SK-N-MC (cell line): Measurements from ENCODE around the gene S100A7.
"Not testable (repeated sequence)": the region's sequence is repeated elsewhere in the genome, so short reads cannot be mapped to it uniquely, and the experiment has no call there.

ENCODE experiments used
- DNase-seq: peaks from one replicate; pipeline ENCODE4 v3.0.0-alpha.2; 2011; ENCODE audit warnings: low read depth, low spot score
- H3K27ac ChIP-seq: fragments of 200-600 bp; sonication (generic); 2 replicates; pipeline ENCODE4 v1.5.1; 2016; ENCODE audit warnings: mixed run types
- H3K36me3 ChIP-seq: fragments of 200-600 bp; sonication (generic); 2 replicates; pipeline ENCODE4 v1.6.1; 2017; ENCODE audit warnings: antibody characterized with exemption, low read length, mixed read lengths; ENCODE audit not compliant: insufficient read depth
- H3K4me3 ChIP-seq: fragments of 200-600 bp; sonication (generic); 2 replicates; pipeline ENCODE4 v1.5.1; 2016
- H3K9ac ChIP-seq: fragments of 200-600 bp; sonication (generic); 2 replicates; pipeline ENCODE4 v1.8.0; 2017; ENCODE audit warnings: mixed run types, mixed read lengths; ENCODE audit not compliant: insufficient read length
- H3K9me3 ChIP-seq: fragments of 200-600 bp; sonication (generic); 2 replicates; pipeline ENCODE4 v1.6.1; 2017; ENCODE audit warnings: low read depth, mild to moderate bottlenecking, antibody characterized with exemption, low read length, moderate library complexity, mixed read lengths
- EZH2 ChIP-seq: fragments of 200-600 bp; sonication (generic); IDR thresholded peaks from one replicate; pipeline ENCODE4 v1.6.1; 2017; ENCODE audit warnings: antibody characterized with exemption
- FOXP2 ChIP-seq: optimal IDR thresholded peaks from 2 replicates; pipeline ENCODE3; 2011; ENCODE audit warnings: mild to moderate bottlenecking, moderate library complexity; ENCODE audit not compliant: insufficient read depth; ENCODE audit errors: extremely low read length, control extremely low read depth
- POLR2AphosphoS5 ChIP-seq: IDR thresholded peaks from 2 replicates; pipeline ENCODE4 v1.6.1; 2012; ENCODE audit warnings: mild to moderate bottlenecking, low read depth, low read length, borderline replicate concordance

S100A7 gene

DNA sequence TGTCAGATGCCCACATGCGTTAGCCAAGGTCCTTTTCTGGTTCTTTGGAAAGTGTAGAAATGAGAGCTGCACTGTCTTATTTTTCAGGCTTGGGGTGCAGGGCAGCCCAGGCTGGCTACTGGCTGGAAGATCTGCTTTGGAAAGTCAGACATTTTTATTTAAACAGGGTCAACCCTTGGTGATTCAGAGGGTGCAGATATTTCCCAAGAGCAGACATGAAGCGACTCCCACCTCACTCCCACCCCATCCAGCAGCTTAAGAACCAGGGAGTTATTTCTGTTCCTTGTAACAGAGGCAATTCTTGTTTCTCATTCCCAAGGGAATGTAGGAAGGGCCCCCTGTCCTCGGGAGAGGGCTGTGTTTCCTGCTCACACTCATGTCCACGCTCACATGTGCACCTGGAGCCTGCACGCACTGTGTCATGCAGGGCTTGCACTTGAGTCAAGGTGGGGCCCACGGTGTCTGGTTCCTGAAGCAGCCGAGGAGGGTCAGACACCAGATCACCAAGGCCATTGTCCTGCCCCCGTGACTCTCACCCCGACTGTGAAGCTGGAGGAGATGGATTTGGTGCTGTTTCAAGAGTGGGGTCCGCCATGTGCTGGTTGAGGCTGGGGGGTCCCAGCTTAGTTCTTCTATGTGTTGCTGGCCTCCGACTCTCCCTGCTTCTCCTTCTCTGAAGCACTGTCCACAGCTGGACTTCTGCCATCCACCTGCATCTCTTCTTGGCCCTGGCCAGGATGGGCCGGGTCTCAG, 43.1 kb downstream of the S100A7 start:
- Histone ChIP-seq H3K4me3 (no peak overlapping the region), H3K9me3 (no peaks in the 10 kb centered on the region), H3K36me3 (no peaks in the 10 kb centered on the region), H3K9ac (no peak overlapping the region), H3K27ac (no peak overlapping the region)
- DNase-seq = no peak
- TF ChIP-seq POLR2AphosphoS5 = no peak
- TF ChIP-seq EZH2 = no peak
- TF ChIP-seq FOXP2 = no peak

GRCh38 chr1:153415850-153416570, 44.4 kb downstream of the S100A7 start, which contains the start of gene S100A7A:
TSS of gene S100A7A (plus strand) at chr1:153416520. CDS start at chr1:153418083, 1,563 bp downstream.
- H3K4me3 ChIP-seq = no peak within 1 kb of the TSS
- no peak for TF ChIP-seq EZH2
- H3K27ac ChIP-seq = no peak within 1 kb of the TSS
- no peaks in the 10 kb centered on the region for H3K9me3 ChIP-seq
- no peak within 1 kb of the TSS for H3K9ac ChIP-seq
- no peaks in the 10 kb centered on the region for H3K36me3 ChIP-seq
- no peak for DNase-seq

DNA sequence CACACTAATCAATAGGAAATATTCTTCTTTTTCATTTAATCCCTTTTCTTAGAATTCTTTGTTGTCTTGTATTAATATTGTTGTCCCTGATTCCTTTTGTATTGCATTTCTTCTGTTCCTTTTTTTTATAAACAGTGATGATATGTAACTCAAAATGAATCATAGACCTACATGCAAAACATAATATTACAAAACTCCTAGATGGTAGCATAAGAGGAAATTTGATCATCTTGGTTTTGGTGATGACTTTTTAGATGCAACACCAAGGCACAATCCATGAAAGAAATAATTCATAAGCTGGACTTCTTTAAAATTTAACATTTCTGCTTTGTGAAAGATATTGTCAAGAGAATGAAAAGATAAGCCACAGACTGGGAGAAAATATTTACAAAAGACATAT, 46.5 kb downstream of the S100A7 start:
- not testable (repeated sequence) for H3K9ac ChIP-seq, H3K9me3 ChIP-seq, H3K4me3 ChIP-seq, H3K36me3 ChIP-seq, DNase-seq, H3K27ac ChIP-seq
